SK-N-SH (cell line): ENCODE data around the gene SLC18A2. TPM values are rescaled to one million over a fixed set of nuclear protein-coding genes. Genes with fewer than 3 reads are reported as not detected.

ENCODE experiments used
- CTCF ChIA-PET: fragments of 300-600, 350-600 bp; formaldehyde crosslinking; extraction: SDS; loops from one replicate; lab custom pipeline; 2021; lab: Yijun Ruan, JAX
- POLR2A ChIA-PET: fragments of 350-600 bp; sonication (Branson Sonifier 250); formaldehyde crosslinking; extraction: SDS; loops from one replicate; lab custom pipeline; 2020; ENCODE audit warnings: antibody characterized with exemption, inconsistent platforms; lab: Yijun Ruan, JAX
- DNase-seq: peaks from one replicate; pipeline ENCODE4 v3.0.0; 2012
- H2AFZ ChIP-seq: fragments of 200-600 bp; sonication (generic); 2 replicates; pipeline ENCODE4 v1.8.1; 2016; ENCODE audit warnings: antibody characterized with exemption, mild to moderate bottlenecking, low read depth
- H3F3A ChIP-seq: fragments of 200-600 bp; sonication (generic); replicated peaks from 2 replicates; pipeline ENCODE3; 2016; ENCODE audit warnings: antibody characterized with exemption, mild to moderate bottlenecking; ENCODE audit not compliant: insufficient read depth
- H3K27ac ChIP-seq, 2 experiments: fragments of 200-500 bp in 1 of 2; fragments of 200-600 bp in 1 of 2; sonication (Bioruptor generic) in 1 of 2; sonication (generic), shearing (Covaris generic) in 1 of 2; 2 replicates each; pipeline versions ENCODE4 v1.5.1 to v1.6.1; 2014 to 2016; ENCODE audit warnings: low read depth in 2 of 2, inconsistent platforms in 1 of 2, low read length in 1 of 2, mild to moderate bottlenecking in 1 of 2, mixed read lengths in 1 of 2
- H3K27me3 ChIP-seq: fragments of 200-600 bp; sonication (generic), shearing (Covaris generic); 2 replicates; pipeline ENCODE4 v1.6.1; 2016; ENCODE audit warnings: mixed run types; ENCODE audit not compliant: insufficient read depth
- H3K36me3 ChIP-seq, 2 experiments: fragments of 200-500 bp in 1 of 2; fragments of 200-600 bp in 1 of 2; sonication (Bioruptor generic) in 1 of 2; sonication (generic) in 1 of 2; replicated peaks in 1 of 2; 2 replicates each; pipeline versions ENCODE3 to v1.5.1; 2014 to 2016; ENCODE audit warnings: low read length in 1 of 2, mild to moderate bottlenecking in 1 of 2; ENCODE audit not compliant: insufficient read depth in 2 of 2, control insufficient read depth in 1 of 2
- H3K4me1 ChIP-seq, 2 experiments: fragments of 200-500 bp in 1 of 2; fragments of 200-600 bp in 1 of 2; sonication (Bioruptor generic) in 1 of 2; sonication (generic), shearing (Covaris generic) in 1 of 2; 2 replicates each; pipeline versions ENCODE4 v1.5.1 to v1.6.1; 2014 to 2016; ENCODE audit warnings: low read depth in 1 of 2, low read length in 1 of 2, mixed run types in 1 of 2; ENCODE audit not compliant: insufficient read depth in 2 of 2, control insufficient read depth in 1 of 2
- H3K4me2 ChIP-seq: fragments of 200-600 bp; sonication (generic), shearing (Covaris generic); 2 replicates; pipeline ENCODE4 v1.6.1; 2017; ENCODE audit warnings: mixed run types
- H3K4me3 ChIP-seq, 2 experiments: fragments of 200-500 bp in 1 of 2; fragments of 200-600 bp in 1 of 2; sonication (Bioruptor generic) in 1 of 2; sonication (generic), shearing (Covaris generic) in 1 of 2; 2 replicates each; pipeline versions ENCODE4 v1.5.1 to v1.8.1; 2014 to 2016; ENCODE audit warnings: low read depth in 2 of 2, inconsistent platforms in 1 of 2, low read length in 1 of 2, mild to moderate bottlenecking in 1 of 2, mixed read lengths in 1 of 2, moderate library complexity in 1 of 2
- H3K79me2 ChIP-seq: fragments of 200-600 bp; sonication (generic); 2 replicates; pipeline ENCODE4 v1.8.1; 2017; ENCODE audit warnings: mild to moderate bottlenecking; ENCODE audit not compliant: insufficient read depth
- H3K9ac ChIP-seq: fragments of 200-600 bp; sonication (generic); 2 replicates; pipeline ENCODE4 v1.6.1; 2017; ENCODE audit warnings: mixed run types
- H3K9me2 ChIP-seq: fragments of 200-600 bp; sonication (generic); 2 replicates; pipeline ENCODE4 v1.6.1; 2017; ENCODE audit warnings: mixed run types
- H3K9me3 ChIP-seq: fragments of 200-600 bp; sonication (generic); 2 replicates; pipeline ENCODE4 v1.6.1; 2017; ENCODE audit warnings: mixed run types, mild to moderate bottlenecking, moderate library complexity
- H4K20me1 ChIP-seq: fragments of 200-600 bp; sonication (generic); 2 replicates; pipeline ENCODE4 v1.6.1; 2017; ENCODE audit warnings: mild to moderate bottlenecking, mixed run types; ENCODE audit not compliant: insufficient read depth
- CHD2 ChIP-seq: fragments of 150-350 bp; IDR thresholded peaks from 2 replicates; pipeline ENCODE4 v1.6.1; 2018; ENCODE audit warnings: low read length; ENCODE audit not compliant: partially characterized antibody
- ELF1 ChIP-seq: IDR thresholded peaks from 2 replicates; pipeline ENCODE4 v1.4.0; 2012
- EZH2phosphoT487 ChIP-seq: fragments of 200-600 bp; sonication (generic); IDR thresholded peaks from 2 replicates; pipeline ENCODE4 v1.6.1; 2017; ENCODE audit warnings: low read depth, mixed run types, mild to moderate bottlenecking, antibody characterized with exemption, moderate library complexity, borderline replicate concordance
- FOSL2 ChIP-seq: IDR thresholded peaks from 2 replicates; pipeline ENCODE4 v1.4.0; 2012; ENCODE audit warnings: low read depth, mild to moderate bottlenecking, moderate library complexity, borderline replicate concordance
- JUND ChIP-seq: IDR thresholded peaks from 2 replicates; pipeline ENCODE4 v1.4.0; 2012
- MXI1 ChIP-seq: IDR thresholded peaks from 2 replicates; pipeline ENCODE4 v1.6.1; 2012; ENCODE audit warnings: mild to moderate bottlenecking, low read depth, low read length, improper control_type of control experiment
- NFIC ChIP-seq: IDR thresholded peaks from 2 replicates; pipeline ENCODE4 v1.4.0; 2012; ENCODE audit warnings: borderline replicate concordance
- NRF1 ChIP-seq: IDR thresholded peaks from 2 replicates; pipeline ENCODE4 v1.6.1; 2012; ENCODE audit warnings: low read depth, mild to moderate bottlenecking, low read length
- RCOR1 ChIP-seq: fragments of 150-350 bp; IDR thresholded peaks from 2 replicates; pipeline ENCODE4 v1.6.1; 2017; ENCODE audit warnings: antibody characterized with exemption, low read length
- SIN3A ChIP-seq: IDR thresholded peaks from 2 replicates; pipeline ENCODE4 v1.6.1; 2012; ENCODE audit warnings: low read depth, mild to moderate bottlenecking, low read length, moderate library complexity, borderline replicate concordance
- TAF1 ChIP-seq: IDR thresholded peaks from 2 replicates; pipeline ENCODE4 v1.6.1; 2012; ENCODE audit warnings: low read depth, mild to moderate bottlenecking, low read length, moderate library complexity, borderline replicate concordance
- WGBS: methylation state at CpG from one replicate; pipeline ENCODE4 v1.1.6; 2017; ENCODE audit warnings: low lambda C conversion rate; 5-methylcytosine and 5-hydroxymethylcytosine counted together
- polyA plus RNA-seq, 3 experiments: library from polyadenylated mRNA; depleted of rRNA; stranded (reverse); fragments of >200 nt; gene quantifications; 2 replicates each; pipeline ENCODE4 v1.2.3, GENCODE V29; 2012
- TF ChIP-seq, protein P1 (sequence below): IDR thresholded peaks from 2 replicates; pipeline ENCODE4; 2012
- TF ChIP-seq, protein P2 (sequence below): IDR thresholded peaks from 2 replicates; pipeline ENCODE4 v1.4.0; 2012; ENCODE audit warnings: low read depth, borderline replicate concordance

Gene SLC18A2
- polyA plus RNA-seq, 1 of the 3 experiments (the other 2 are of a cell fraction), result not detected

DNA sequence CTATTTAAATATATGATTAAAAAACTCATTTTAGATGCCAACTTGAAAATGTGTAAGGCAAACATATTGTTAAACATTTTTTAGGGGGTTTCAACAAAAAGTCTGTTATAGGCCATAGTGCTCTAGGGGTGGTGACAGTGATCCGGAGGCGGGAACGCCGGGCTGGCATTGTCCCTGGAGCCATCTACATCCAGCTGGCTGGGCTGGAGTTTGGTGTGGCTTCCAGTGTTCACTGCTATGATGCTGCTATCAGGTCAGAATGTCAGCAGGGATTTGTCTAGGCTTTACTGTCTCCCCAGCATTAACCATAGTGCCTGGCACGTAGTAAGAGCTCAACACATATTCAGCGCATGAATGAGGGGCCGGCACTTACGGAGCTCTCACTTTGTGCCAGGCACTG, 1.9 kb upstream of the SLC18A2 start:
- WGBS, result 90% methylated on average over 7 of the region's 8 CpGs
- POLR2A ChIA-PET, result no interaction called here
- H2AFZ ChIP-seq, result no peak overlapping the region

DNA sequence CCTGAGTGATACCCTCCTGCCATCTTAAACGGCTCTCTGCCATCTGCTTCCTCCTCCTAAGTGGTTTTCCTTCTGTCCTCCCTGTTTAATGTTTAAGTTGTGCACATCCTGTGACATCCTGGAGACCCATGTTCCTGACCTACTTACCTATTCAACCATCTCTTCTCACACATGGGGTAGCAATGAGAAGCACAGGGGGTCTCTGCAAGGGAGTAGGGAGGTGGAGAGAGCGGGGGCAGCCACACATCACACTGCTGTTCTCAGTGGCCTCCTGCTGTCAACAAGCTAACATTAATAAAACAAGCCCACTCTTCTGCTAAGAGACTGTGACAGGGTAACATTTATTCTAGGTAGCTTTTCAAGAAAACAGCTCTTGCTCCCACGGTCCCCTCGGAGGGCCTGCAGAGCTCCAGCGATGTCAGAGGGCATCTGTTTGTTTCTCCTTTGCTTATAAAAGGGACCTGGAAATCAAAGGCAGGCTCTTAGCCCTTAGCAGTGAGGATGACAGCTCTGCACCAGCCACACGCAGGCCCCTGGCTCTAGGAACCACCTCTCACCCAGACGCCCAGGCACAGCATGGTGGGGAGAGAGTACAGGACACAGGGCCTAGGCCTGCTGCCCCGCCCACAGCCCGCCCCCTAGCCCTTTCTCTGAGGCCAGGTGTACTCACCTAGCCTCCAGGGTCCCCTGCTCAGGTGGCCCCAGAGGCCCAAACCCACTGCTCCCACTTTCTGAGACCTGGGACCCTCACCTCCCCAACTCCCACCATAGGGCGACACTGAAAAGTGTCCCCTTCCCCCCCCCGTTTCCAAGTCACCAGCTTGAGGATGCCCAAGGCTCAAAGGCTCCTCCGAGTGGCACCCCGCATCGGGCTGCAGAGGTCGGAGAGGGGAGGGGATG, 943 bp upstream of the SLC18A2 start:
- Histone ChIP-seq H2AFZ (no peak overlapping the region), H4K20me1 (no peaks in the 10 kb centered on the region), H3K9me2 (no peaks in the 10 kb centered on the region), H3K4me1 (no peaks in the 10 kb centered on the region; a peak in 1 of 4 replicates), H3K27me3 (0 out of 2 replicates have a peak, but pooled peaks cover 21% of the 10 kb centered on the region), H3K9me3 (no peaks in the 10 kb centered on the region), H3K79me2 (no peaks in the 10 kb centered on the region), H3K27ac (no peak overlapping the region), H3K4me3 (no peak overlapping the region), H3K36me3 (no peaks in the 10 kb centered on the region), H3K9ac (no peak overlapping the region), H3K4me2 (no peak overlapping the region), H3F3A (no peaks in the 10 kb centered on the region)
- no peak for TF ChIP-seq JUND
- TF ChIP-seq TAF1, result no peak
- no peak for TF ChIP-seq EZH2phosphoT487
- no peak for TF ChIP-seq ELF1
- no peak for TF ChIP-seq NRF1
- TF ChIP-seq SIN3A, result no peak
- TF ChIP-seq, protein P1, sequence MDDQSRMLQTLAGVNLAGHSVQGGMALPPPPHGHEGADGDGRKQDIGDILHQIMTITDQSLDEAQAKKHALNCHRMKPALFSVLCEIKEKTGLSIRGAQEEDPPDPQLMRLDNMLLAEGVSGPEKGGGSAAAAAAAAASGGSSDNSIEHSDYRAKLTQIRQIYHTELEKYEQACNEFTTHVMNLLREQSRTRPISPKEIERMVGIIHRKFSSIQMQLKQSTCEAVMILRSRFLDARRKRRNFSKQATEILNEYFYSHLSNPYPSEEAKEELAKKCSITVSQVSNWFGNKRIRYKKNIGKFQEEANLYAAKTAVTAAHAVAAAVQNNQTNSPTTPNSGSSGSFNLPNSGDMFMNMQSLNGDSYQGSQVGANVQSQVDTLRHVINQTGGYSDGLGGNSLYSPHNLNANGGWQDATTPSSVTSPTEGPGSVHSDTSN, result no peak
- WGBS, result 72% methylated on average over 10 of the region's 15 CpGs
- ChIA-PET CTCF (interaction anchor here (1.2 to 2.0 kb wide), 5 partner anchors 13 to 80 kb away, joined by 3 to 7 read pairs (median 6); no protein-coding TSS in a partner anchor), POLR2A (no interaction called here)
- peak; percentile 38 for DNase-seq

More for the DNA sequence above, 1.9 kb upstream of the SLC18A2 start:
- no peaks in the 10 kb centered on the region for H3K9me2 ChIP-seq
- no peaks in the 10 kb centered on the region for H3K79me2 ChIP-seq
- H3K9me3 ChIP-seq, result no peaks in the 10 kb centered on the region
- H3K27ac ChIP-seq, result no peak overlapping the region
- DNase-seq, result no peak
- TF ChIP-seq NFIC (no peak), CHD2 (no peak), SIN3A (no peak), ELF1 (no peak), MXI1 (no peak), JUND (no peak), FOSL2 (no peak), RCOR1 (no peak)
- TF ChIP-seq, protein P1, result no peak
- TF ChIP-seq, protein P2, sequence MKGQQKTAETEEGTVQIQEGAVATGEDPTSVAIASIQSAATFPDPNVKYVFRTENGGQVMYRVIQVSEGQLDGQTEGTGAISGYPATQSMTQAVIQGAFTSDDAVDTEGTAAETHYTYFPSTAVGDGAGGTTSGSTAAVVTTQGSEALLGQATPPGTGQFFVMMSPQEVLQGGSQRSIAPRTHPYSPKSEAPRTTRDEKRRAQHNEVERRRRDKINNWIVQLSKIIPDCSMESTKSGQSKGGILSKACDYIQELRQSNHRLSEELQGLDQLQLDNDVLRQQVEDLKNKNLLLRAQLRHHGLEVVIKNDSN, result no peak
- no peaks in the 10 kb centered on the region; a peak in 1 of 4 replicates for H3K4me1 ChIP-seq
- no peaks in the 10 kb centered on the region for H3K36me3 ChIP-seq
- no peak overlapping the region for H3K9ac ChIP-seq
- H3K27me3 ChIP-seq, result 0 out of 2 replicates have a peak, but pooled peaks cover 21% of the 10 kb centered on the region
- H3F3A ChIP-seq, result no peaks in the 10 kb centered on the region
- H3K4me3 ChIP-seq, result no peak overlapping the region
- CTCF ChIA-PET, result interaction anchor here (1.2 to 2.0 kb wide), 5 partner anchors 12 to 81 kb away, joined by 3 to 7 read pairs (median 6); no protein-coding TSS in a partner anchor
- no peak overlapping the region for H3K4me2 ChIP-seq
- H4K20me1 ChIP-seq, result no peaks in the 10 kb centered on the region
